ENCODE measurements around the gene HCN3. TPM values are rescaled to one million over a fixed set of nuclear protein-coding genes. Genes with fewer than 3 reads are reported as not detected.
A peak's percentile ranks its signal among the peaks of the same experiment; 100 is the strongest.

The HCN3 gene
- total and polyA plus RNA-seq, 2 of the 13 experiments (the other 11 are each of a cell fraction or from before 2014, with no cell fraction given): 2.4 to 10.2 TPM

DNA sequence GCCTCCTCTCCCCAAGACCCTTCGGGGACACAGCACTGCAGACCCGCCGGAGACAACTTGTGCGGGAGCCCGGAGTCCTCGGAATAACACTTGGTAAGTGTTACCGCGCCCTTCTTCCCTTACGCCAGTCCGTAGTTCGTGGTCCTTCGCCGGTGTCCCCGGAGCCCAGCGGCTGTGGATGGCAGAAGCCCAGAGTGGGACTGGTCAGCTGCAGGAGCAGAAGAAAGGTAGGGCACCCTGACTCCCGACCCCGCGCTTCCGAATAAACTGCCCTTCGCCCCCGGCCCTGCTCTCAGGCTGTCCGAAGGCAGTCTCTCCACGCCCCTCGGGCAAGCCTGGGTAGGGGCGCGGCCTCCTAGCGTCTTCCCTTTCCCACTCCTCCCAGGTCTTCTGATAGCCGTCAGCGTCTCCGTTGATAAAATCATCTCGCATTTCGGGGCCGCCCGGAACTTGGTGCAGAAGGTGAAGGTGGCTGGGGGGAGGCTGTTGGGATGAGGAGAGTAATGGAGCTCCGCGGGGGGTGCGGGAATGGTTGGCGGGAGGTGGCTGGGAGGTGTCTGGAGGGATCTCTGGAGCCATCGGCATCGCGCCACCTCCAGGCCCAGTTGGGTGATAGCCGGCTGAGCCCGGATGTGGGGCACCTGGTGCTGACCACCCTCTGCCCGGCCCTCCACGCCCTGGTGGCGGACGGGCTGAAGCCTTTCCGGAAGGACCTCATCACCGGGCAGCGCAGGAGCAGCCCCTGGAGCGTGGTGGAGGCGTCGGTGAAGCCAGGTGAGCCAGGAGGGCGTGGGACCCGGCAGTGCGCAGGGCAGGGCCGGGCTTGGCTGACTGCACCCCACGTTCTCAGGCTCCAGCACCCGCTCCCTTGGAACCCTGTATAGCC, 47.7 kb downstream of the HCN3 start (continued):
- TF ChIP-seq KDM2A (CRISPR knock-in tag; IDR thresholded peaks at IDR 0.05; ENCODE audit: borderline replicate concordance, low read depth) (peak; percentile 55; the same call in 1 of the 2 replicates), ZNF12 (CRISPR knock-in tag; IDR thresholded peaks at IDR 0.05) (no peak), ZNF367 (CRISPR knock-in tag; IDR thresholded peaks at IDR 0.05; ENCODE audit: borderline replicate concordance) (no peak), NFKB2 (CRISPR knock-in tag; IDR thresholded peaks at IDR 0.05; ENCODE audit: borderline replicate concordance) (no peak), ZNF770 (CRISPR knock-in tag; IDR thresholded peaks at IDR 0.05) (no peak), ZBTB40 (IDR thresholded peaks at IDR 0.05) (no peak), ZBTB40 (CRISPR knock-in tag; IDR thresholded peaks at IDR 0.05) (no peak), GMEB1 (CRISPR knock-in tag; IDR thresholded peaks at IDR 0.05; ENCODE audit: borderline replicate concordance) (no peak), CEBPG (CRISPR knock-in tag; IDR thresholded peaks at IDR 0.05) (no peak), FOXC1 (CRISPR knock-in tag; IDR thresholded peaks at IDR 0.05; ENCODE audit: borderline replicate concordance) (no peak; the same call in 1 of the 2 replicates)
- TF ChIP-seq, protein P1, sequence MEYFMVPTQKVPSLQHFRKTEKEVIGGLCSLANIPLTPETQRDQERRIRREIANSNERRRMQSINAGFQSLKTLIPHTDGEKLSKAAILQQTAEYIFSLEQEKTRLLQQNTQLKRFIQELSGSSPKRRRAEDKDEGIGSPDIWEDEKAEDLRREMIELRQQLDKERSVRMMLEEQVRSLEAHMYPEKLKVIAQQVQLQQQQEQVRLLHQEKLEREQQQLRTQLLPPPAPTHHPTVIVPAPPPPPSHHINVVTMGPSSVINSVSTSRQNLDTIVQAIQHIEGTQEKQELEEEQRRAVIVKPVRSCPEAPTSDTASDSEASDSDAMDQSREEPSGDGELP (IDR thresholded peaks at IDR 0.05; ENCODE audit: borderline replicate concordance, low read depth): no peak; the same call in 1 of the 2 replicates
- TF ChIP-seq, protein P2, sequence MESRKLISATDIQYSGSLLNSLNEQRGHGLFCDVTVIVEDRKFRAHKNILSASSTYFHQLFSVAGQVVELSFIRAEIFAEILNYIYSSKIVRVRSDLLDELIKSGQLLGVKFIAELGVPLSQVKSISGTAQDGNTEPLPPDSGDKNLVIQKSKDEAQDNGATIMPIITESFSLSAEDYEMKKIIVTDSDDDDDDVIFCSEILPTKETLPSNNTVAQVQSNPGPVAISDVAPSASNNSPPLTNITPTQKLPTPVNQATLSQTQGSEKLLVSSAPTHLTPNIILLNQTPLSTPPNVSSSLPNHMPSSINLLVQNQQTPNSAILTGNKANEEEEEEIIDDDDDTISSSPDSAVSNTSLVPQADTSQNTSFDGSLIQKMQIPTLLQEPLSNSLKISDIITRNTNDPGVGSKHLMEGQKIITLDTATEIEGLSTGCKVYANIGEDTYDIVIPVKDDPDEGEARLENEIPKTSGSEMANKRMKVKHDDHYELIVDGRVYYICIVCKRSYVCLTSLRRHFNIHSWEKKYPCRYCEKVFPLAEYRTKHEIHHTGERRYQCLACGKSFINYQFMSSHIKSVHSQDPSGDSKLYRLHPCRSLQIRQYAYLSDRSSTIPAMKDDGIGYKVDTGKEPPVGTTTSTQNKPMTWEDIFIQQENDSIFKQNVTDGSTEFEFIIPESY (CRISPR knock-in tag; IDR thresholded peaks at IDR 0.05): peak; percentile 83
